Measurements from ENCODE around the gene RND1. TPM values are rescaled to one million over a fixed set of nuclear protein-coding genes. Genes with fewer than 3 reads are reported as not detected.

Gene RND1
- total and polyA plus RNA-seq, 2 of the 13 experiments (the other 11 are each of a cell fraction or from before 2014, with no cell fraction given), result 1.8 to 1.9 TPM

GRCh38 chr12:48890657-48891418, 25.2 kb upstream of the RND1 start (continued):
- TF ChIP-seq HMGXB4 (CRISPR knock-in tag; IDR thresholded peaks at IDR 0.05; ENCODE audit: borderline replicate concordance in 1 of 2, low read depth in 1 of 2) (peak; percentile 60 to 79; a peak in 2 of 4 replicates), CERS6 (CRISPR knock-in tag; IDR thresholded peaks at IDR 0.05) (no peak), DMTF1 (CRISPR knock-in tag; IDR thresholded peaks at IDR 0.05) (no peak), SNAPC5 (CRISPR knock-in tag; IDR thresholded peaks at IDR 0.05; ENCODE audit: borderline replicate concordance) (no peak), IRX3 (CRISPR knock-in tag; IDR thresholded peaks at IDR 0.05; ENCODE audit: borderline replicate concordance, low read depth) (no peak), FOXJ3 (CRISPR knock-in tag; IDR thresholded peaks at IDR 0.05; ENCODE audit: borderline replicate concordance) (no peak), ZBTB10 (CRISPR knock-in tag; IDR thresholded peaks at IDR 0.05; ENCODE audit: borderline replicate concordance) (no peak), ARNT (IDR thresholded peaks at IDR 0.05) (no peak), CREBL2 (CRISPR knock-in tag; IDR thresholded peaks at IDR 0.05; ENCODE audit: borderline replicate concordance) (no peak), ZNF574 (CRISPR knock-in tag; IDR thresholded peaks at IDR 0.05) (peak; percentile 74), TEAD3 (CRISPR knock-in tag; optimal IDR thresholded peaks at IDR 0.05; ENCODE audit: borderline replicate concordance) (peak; percentile 44), ZFP82 (CRISPR knock-in tag; IDR thresholded peaks at IDR 0.05; ENCODE audit: borderline replicate concordance) (no peak), PAF1 (CRISPR knock-in tag; IDR thresholded peaks at IDR 0.05) (no peak), HNRNPK (IDR thresholded peaks at IDR 0.05; ENCODE audit: low read depth, low read length, poor library complexity, severe bottlenecking) (no peak), RNF2 (conservative IDR thresholded peaks at IDR 0.05; ENCODE audit: low read depth) (no peak), YEATS4 (CRISPR knock-in tag; IDR thresholded peaks at IDR 0.05; ENCODE audit: borderline replicate concordance) (no peak)

All from HepG2 (cell line).